Mucosa of rectum (tissue), 2 donors: Measurements from ENCODE around the gene NOS3.
A peak's percentile ranks its signal among the peaks of the same experiment; 100 is the strongest.

Experiments used
- H3K27ac ChIP-seq, 2 donors: one replicate each; pipeline ENCODE4 v1.7.0; 2013; ENCODE audit warnings: inconsistent platforms in 2 of 2, low read depth in 2 of 2, low read length in 2 of 2
- H3K27me3 ChIP-seq, 2 donors: one replicate each; pipeline ENCODE4 v1.7.0; 2013; ENCODE audit warnings: low read length in 2 of 2; ENCODE audit not compliant: control insufficient read depth in 2 of 2, insufficient read depth in 2 of 2
- H3K36me3 ChIP-seq, 2 donors: one replicate each; pipeline ENCODE4 v1.7.0; 2013; ENCODE audit warnings: low read length in 2 of 2; ENCODE audit not compliant: control insufficient read depth in 2 of 2, insufficient read depth in 2 of 2
- H3K4me1 ChIP-seq, 2 donors: one replicate each; pipeline ENCODE4 v1.7.0; 2013; ENCODE audit warnings: low read length in 2 of 2, mild to moderate bottlenecking in 1 of 2; ENCODE audit not compliant: control insufficient read depth in 2 of 2, insufficient read depth in 2 of 2
- H3K4me3 ChIP-seq, 2 donors: one replicate each; pipeline ENCODE4 v1.7.0; 2013; ENCODE audit warnings: low read length in 2 of 2
- H3K9ac ChIP-seq, 2 donors: one replicate each; pipeline ENCODE4 v1.7.0; 2013; ENCODE audit warnings: low read length in 2 of 2, low read depth in 1 of 2, mild to moderate bottlenecking in 1 of 2
- H3K9me3 ChIP-seq, 2 donors: one replicate each; pipeline ENCODE4 v1.7.0; 2013; ENCODE audit warnings: low read length in 2 of 2; ENCODE audit not compliant: control insufficient read depth in 2 of 2
- donor health status: healthy.
- donor health status: Normal muscosa, but diverticular disease.

The NOS3 gene

GRCh38 chr7:151016942-151017341 lies 26.1 kb downstream of the NOS3 start:
- H3K9me3 ChIP-seq, result no peaks in the 10 kb centered on the region
- H3K36me3 ChIP-seq, result no peaks in the 10 kb centered on the region
- H3K4me3 ChIP-seq, result no peak overlapping the region
- peaks cover 16 to 29% of the 10 kb centered on the region in 2 donors for H3K4me1 ChIP-seq
- no peak overlapping the region for H3K27ac ChIP-seq
- H3K9ac ChIP-seq, result no peak overlapping the region
- H3K27me3 ChIP-seq, result peaks cover 15 to 20% of the 10 kb centered on the region in 2 donors

- H3K9me3 ChIP-seq, result no peaks in the 10 kb centered on the region
- no peak overlapping the region for H3K27ac ChIP-seq
- H3K9ac ChIP-seq, result no peak overlapping the region
- H3K4me1 ChIP-seq, result peaks cover 13 to 23% of the 10 kb centered on the region in 2 donors
- H3K4me3 ChIP-seq, result no peak overlapping the region
- H3K27me3 ChIP-seq, result peaks cover 15 to 20% of the 10 kb centered on the region in 2 donors
- no peaks in the 10 kb centered on the region for H3K36me3 ChIP-seq
Observed at GRCh38 chr7:151017370-151017952, 26.6 kb downstream of the NOS3 start.

GRCh38 chr7:151017953-151018420 lies 27.2 kb downstream of the NOS3 start:
- no peak overlapping the region for H3K27ac ChIP-seq
- no peaks in the 10 kb centered on the region for H3K9me3 ChIP-seq
- H3K9ac ChIP-seq, result no peak overlapping the region
- peaks cover 15 to 20% of the 10 kb centered on the region in 2 donors for H3K27me3 ChIP-seq
- peak overlapping the region in 1 of 2 donors; percentile 38 for H3K4me3 ChIP-seq
- H3K4me1 ChIP-seq, result peaks cover 10 to 18% of the 10 kb centered on the region in 2 donors
- no peaks in the 10 kb centered on the region for H3K36me3 ChIP-seq

GRCh38 chr7:151018421-151019129 lies 27.8 kb downstream of the NOS3 start:
- Histone ChIP-seq H3K36me3 (no peaks in the 10 kb centered on the region), H3K9me3 (no peaks in the 10 kb centered on the region), H3K4me3 (peak overlapping the region; percentile 2 to 38), H3K4me1 (peaks cover 8 to 16% of the 10 kb centered on the region in 2 donors), H3K27ac (no peak overlapping the region), H3K27me3 (peaks cover 15 to 20% of the 10 kb centered on the region in 2 donors), H3K9ac (no peak overlapping the region)

- Histone ChIP-seq H3K4me1 (peaks cover 8 to 11% of the 10 kb centered on the region in 2 donors), H3K9ac (no peak overlapping the region), H3K27me3 (peaks cover 15 to 20% of the 10 kb centered on the region in 2 donors), H3K4me3 (no peak overlapping the region), H3K27ac (no peak overlapping the region), H3K9me3 (no peaks in the 10 kb centered on the region), H3K36me3 (no peaks in the 10 kb centered on the region)
Observed at GRCh38 chr7:151019130-151019447, 28.3 kb downstream of the NOS3 start.

- Histone ChIP-seq H3K9me3 (no peaks in the 10 kb centered on the region), H3K4me1 (peaks cover 8 to 10% of the 10 kb centered on the region in 2 donors), H3K36me3 (no peaks in the 10 kb centered on the region), H3K27me3 (peaks cover 15 to 20% of the 10 kb centered on the region in 2 donors), H3K9ac (no peak overlapping the region), H3K4me3 (no peak overlapping the region), H3K27ac (no peak overlapping the region)
Observed at GRCh38 chr7:151020231-151020630, 29.4 kb downstream of the NOS3 start.

- Histone ChIP-seq H3K27ac (no peak overlapping the region), H3K9ac (no peak overlapping the region), H3K36me3 (no peaks in the 10 kb centered on the region), H3K9me3 (no peaks in the 10 kb centered on the region), H3K27me3 (peaks cover 15 to 20% of the 10 kb centered on the region in 2 donors), H3K4me1 (peaks cover 5 to 9% of the 10 kb centered on the region in 2 donors), H3K4me3 (no peak overlapping the region)
Observed at GRCh38 chr7:151023232-151023631, 32.4 kb downstream of the NOS3 start.

GRCh38 chr7:151024435-151025056 lies 33.7 kb downstream of the NOS3 start, which contains the start of gene ATG9B:
ATG9B (minus strand) TSS chr7:151024494; CDS start chr7:151024423, 71 bp downstream.
- no peak within 1 kb of the TSS for H3K27ac ChIP-seq

GRCh38 chr7:151025924-151026671 lies 35.3 kb downstream of the NOS3 start:
- Histone ChIP-seq H3K27ac (no peak overlapping the region), H3K4me3 (no peak overlapping the region), H3K27me3 (no peaks in the 10 kb centered on the region), H3K4me1 (peaks cover 6 to 9% of the 10 kb centered on the region in 2 donors), H3K36me3 (no peaks in the 10 kb centered on the region), H3K9ac (no peak overlapping the region), H3K9me3 (no peaks in the 10 kb centered on the region)

More at GRCh38 chr7:151024435-151025056, 33.7 kb downstream of the NOS3 start, which contains the start of gene ATG9B:
- H3K9ac ChIP-seq, result no peak within 1 kb of the TSS
- H3K9me3 ChIP-seq, result no peaks in the 10 kb centered on the region
- H3K36me3 ChIP-seq, result no peaks in the 10 kb centered on the region
- no peak within 1 kb of the TSS for H3K4me3 ChIP-seq
- H3K27me3 ChIP-seq, result peaks cover 8 to 11% of the 10 kb centered on the region in 2 donors
- peaks cover 6 to 9% of the 10 kb centered on the region in 2 donors for H3K4me1 ChIP-seq
